ENCODE results near the gene CXCL12.
A peak's percentile ranks its signal among the peaks of the same experiment; 100 is the strongest.

- peak; percentile 89 for TF ChIP-seq CTCF (IDR thresholded peaks at IDR 0.05; ENCODE audit: low read depth, low read length, missing input control)
- no peak for TF ChIP-seq MAX (IDR thresholded peaks at IDR 0.05)
- no peak for TF ChIP-seq TAF1 (conservative IDR thresholded peaks at IDR 0.05)
- TF ChIP-seq, protein P1, sequence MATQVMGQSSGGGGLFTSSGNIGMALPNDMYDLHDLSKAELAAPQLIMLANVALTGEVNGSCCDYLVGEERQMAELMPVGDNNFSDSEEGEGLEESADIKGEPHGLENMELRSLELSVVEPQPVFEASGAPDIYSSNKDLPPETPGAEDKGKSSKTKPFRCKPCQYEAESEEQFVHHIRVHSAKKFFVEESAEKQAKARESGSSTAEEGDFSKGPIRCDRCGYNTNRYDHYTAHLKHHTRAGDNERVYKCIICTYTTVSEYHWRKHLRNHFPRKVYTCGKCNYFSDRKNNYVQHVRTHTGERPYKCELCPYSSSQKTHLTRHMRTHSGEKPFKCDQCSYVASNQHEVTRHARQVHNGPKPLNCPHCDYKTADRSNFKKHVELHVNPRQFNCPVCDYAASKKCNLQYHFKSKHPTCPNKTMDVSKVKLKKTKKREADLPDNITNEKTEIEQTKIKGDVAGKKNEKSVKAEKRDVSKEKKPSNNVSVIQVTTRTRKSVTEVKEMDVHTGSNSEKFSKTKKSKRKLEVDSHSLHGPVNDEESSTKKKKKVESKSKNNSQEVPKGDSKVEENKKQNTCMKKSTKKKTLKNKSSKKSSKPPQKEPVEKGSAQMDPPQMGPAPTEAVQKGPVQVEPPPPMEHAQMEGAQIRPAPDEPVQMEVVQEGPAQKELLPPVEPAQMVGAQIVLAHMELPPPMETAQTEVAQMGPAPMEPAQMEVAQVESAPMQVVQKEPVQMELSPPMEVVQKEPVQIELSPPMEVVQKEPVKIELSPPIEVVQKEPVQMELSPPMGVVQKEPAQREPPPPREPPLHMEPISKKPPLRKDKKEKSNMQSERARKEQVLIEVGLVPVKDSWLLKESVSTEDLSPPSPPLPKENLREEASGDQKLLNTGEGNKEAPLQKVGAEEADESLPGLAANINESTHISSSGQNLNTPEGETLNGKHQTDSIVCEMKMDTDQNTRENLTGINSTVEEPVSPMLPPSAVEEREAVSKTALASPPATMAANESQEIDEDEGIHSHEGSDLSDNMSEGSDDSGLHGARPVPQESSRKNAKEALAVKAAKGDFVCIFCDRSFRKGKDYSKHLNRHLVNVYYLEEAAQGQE (IDR thresholded peaks at IDR 0.05): no peak
Measured at GRCh38 chr10:44386546-44387052, 1.7 kb upstream of the CXCL12 start.
